GM12878 (cell line): Measurements from ENCODE around the gene STRBP. TPM values are rescaled to one million over a fixed set of nuclear protein-coding genes. Genes with fewer than 3 reads are reported as not detected.

Experiments used
- ATAC-seq: fragments of 200-7000 bp; cut with Tn5 transposase; 3 replicates; pipeline ENCODE4 v1.9.1; 2020; ENCODE audit warnings: mild to moderate bottlenecking, moderate library complexity
- BruUV-seq: library from RNA; stranded (reverse); fragments of 400-500 nt; replicated peaks from 2 replicates; lab custom pipeline; 2021; lab: Mats Ljungman, UMichigan
- CTCF ChIA-PET: fragments of 300-600 bp; sonication (Branson Sonifier 250); formaldehyde crosslinking; extraction: SDS; loops from one replicate; lab custom pipeline; 2021; ENCODE audit warnings: inconsistent platforms; lab: Yijun Ruan, JAX
- POLR2A ChIA-PET: fragments of 350-600 bp; formaldehyde crosslinking; extraction: SDS; loops from one replicate; lab custom pipeline; 2021; ENCODE audit warnings: inconsistent platforms; lab: Charles Lee
- RAD21 ChIA-PET: fragments of 300-600 bp; sonication (Branson Sonifier 250); formaldehyde crosslinking; loops from one replicate; lab custom pipeline; 2023; ENCODE audit warnings: antibody characterized with exemption; ENCODE audit not compliant: unreplicated experiment; lab: Charles Lee
- SMC1A ChIA-PET: fragments of 300-600 bp; sonication (Branson Sonifier 250); formaldehyde crosslinking; loops from one replicate; lab custom pipeline; 2023; ENCODE audit not compliant: unreplicated experiment, uncharacterized antibody; lab: Charles Lee
- DNase-seq: peaks from one replicate; pipeline ENCODE4 v3.0.0-alpha.2; 2011; ENCODE audit warnings: low read depth, low spot score
- FAIRE-seq: peaks from 3 replicates; lab custom pipeline; 2011; peaks lifted over from hg19 to GRCh38; lab: Jason Lieb, UNC
- H2AFZ ChIP-seq: 2 replicates; pipeline ENCODE4 v1.6.0; 2011; ENCODE audit warnings: low read depth, low read length, control low read depth; ENCODE audit not compliant: control insufficient read depth
- H3K27ac ChIP-seq: 2 replicates; pipeline ENCODE4 v1.5.1; 2011; ENCODE audit warnings: control low read depth; ENCODE audit not compliant: control insufficient read depth, insufficient read depth
- H3K27me3 ChIP-seq, 2 experiments: replicated peaks in 1 of 2; 2 replicates each; pipeline versions ENCODE4 v1.6.0 to v1.6.1; 2011; ENCODE audit warnings: low read length in 1 of 2; ENCODE audit not compliant: control insufficient read depth in 2 of 2, insufficient read depth in 2 of 2
- H3K36me3 ChIP-seq, 2 experiments: 2 replicates each; pipeline ENCODE4 v1.5.1; 2011; ENCODE audit warnings: low read length in 1 of 2; ENCODE audit not compliant: control insufficient read depth in 2 of 2, insufficient read depth in 2 of 2
- H3K4me1 ChIP-seq: 2 replicates; pipeline ENCODE4 v1.6.1; 2011; ENCODE audit warnings: mild to moderate bottlenecking, low read length, moderate library complexity, mixed read lengths; ENCODE audit not compliant: control insufficient read depth, insufficient read depth
- H3K4me2 ChIP-seq: 2 replicates; pipeline ENCODE4 v1.6.0; 2011; ENCODE audit warnings: control low read depth; ENCODE audit not compliant: control insufficient read depth, insufficient read depth
- H3K4me3 ChIP-seq: fragments of 200-600 bp; sonication (generic); 2 replicates; pipeline ENCODE4 v1.5.1; 2016
- H3K79me2 ChIP-seq: 2 replicates; pipeline ENCODE4 v1.6.0; 2011; ENCODE audit warnings: low read length; ENCODE audit not compliant: control insufficient read depth, insufficient read depth
- H3K9ac ChIP-seq: 2 replicates; pipeline ENCODE4 v1.8.0; 2011; ENCODE audit warnings: low read length, control low read depth, mixed read lengths; ENCODE audit not compliant: control insufficient read depth, insufficient read depth
- H3K9me3 ChIP-seq: replicated peaks from 3 replicates; pipeline ENCODE4 v1.5.1; 2011; ENCODE audit warnings: mild to moderate bottlenecking, low read length; ENCODE audit not compliant: control insufficient read depth, insufficient read depth
- H4K20me1 ChIP-seq: 2 replicates; pipeline ENCODE4 v1.6.0; 2011; ENCODE audit not compliant: control insufficient read depth, insufficient read depth
- BCL11A ChIP-seq: IDR thresholded peaks from 2 replicates; pipeline ENCODE4 v1.6.1; 2011; ENCODE audit warnings: low read depth, low read length
- EZH2 ChIP-seq: IDR thresholded peaks from 2 replicates; pipeline ENCODE4 v1.6.1; 2012; ENCODE audit warnings: low read depth, mild to moderate bottlenecking, control low read depth, inconsistent platforms, low read length, borderline replicate concordance; ENCODE audit not compliant: control insufficient read depth
- HDAC6 ChIP-seq: fragments of 200-600 bp; sonication (generic); IDR thresholded peaks from one replicate; pipeline ENCODE4 v1.8.0; 2017; ENCODE audit warnings: antibody characterized with exemption; ENCODE audit not compliant: unreplicated experiment
- KDM1A ChIP-seq: fragments of 200-600 bp; sonication (generic); IDR thresholded peaks from 2 replicates; pipeline ENCODE4 v1.6.1; 2016; ENCODE audit warnings: borderline replicate concordance
- NFYA ChIP-seq: IDR thresholded peaks from 2 replicates; pipeline ENCODE4 v1.6.1; 2011; ENCODE audit warnings: low read depth, mild to moderate bottlenecking, low read length, improper control_type of control experiment, borderline replicate concordance
- RCOR1 ChIP-seq: conservative IDR thresholded peaks from 2 replicates; pipeline ENCODE4 v1.6.1; 2012; ENCODE audit warnings: low read depth, low read length, improper control_type of control experiment
- SMC3 ChIP-seq: IDR thresholded peaks from 2 replicates; pipeline ENCODE4 v1.6.1; 2011; ENCODE audit warnings: low read length, improper control_type of control experiment, borderline replicate concordance
- TBL1XR1 ChIP-seq: IDR thresholded peaks from 2 replicates; pipeline ENCODE4 v1.6.1; 2012; ENCODE audit warnings: low read depth, low read length, improper control_type of control experiment
- USF2 ChIP-seq: IDR thresholded peaks from 2 replicates; pipeline ENCODE4 v1.6.1; 2011; ENCODE audit warnings: low read depth, low read length, improper control_type of control experiment, borderline replicate concordance
- WRNIP1 ChIP-seq: IDR thresholded peaks from 2 replicates; pipeline ENCODE4 v1.6.1; 2011; ENCODE audit warnings: low read depth, low read length, improper control_type of control experiment, borderline replicate concordance
- ZBED1 ChIP-seq: IDR thresholded peaks from 2 replicates; pipeline ENCODE4 v1.6.1; 2016; ENCODE audit warnings: borderline replicate concordance
- ZNF217 ChIP-seq: fragments of 450-650 bp; IDR thresholded peaks from 2 replicates; pipeline ENCODE4 v1.6.1; 2017; ENCODE audit warnings: antibody characterized with exemption, mild to moderate bottlenecking
- ZNF24 ChIP-seq: fragments of 450-650 bp; IDR thresholded peaks from 2 replicates; pipeline ENCODE4 v1.6.1; 2017; ENCODE audit warnings: antibody characterized with exemption, mild to moderate bottlenecking
- in situ Hi-C: fragments of 300-500 bp; cut with MboI; formaldehyde crosslinking; loops from 9 replicates; pipeline ENCODE4 v1.14.3; 2018; ENCODE audit warnings: mixed read lengths
- intact Hi-C: fragments of 100-400 bp; cut with micrococcal nuclease; formaldehyde crosslinking; loops from one replicate; pipeline ENCODE4 v1.14.2; 2022; ENCODE audit not compliant: unreplicated experiment
- polyA plus RNA-seq, 11 experiments: library from polyadenylated mRNA; depleted of rRNA in 4 of 11; unstranded in 6 of 11; stranded (reverse) in 5 of 11; fragments of >200 nt; fragmentation: Nextera tagmentation in 4 of 11; fragmentation: Illumina TruSeq in 1 of 11; extraction: Ambion mirVana in 4 of 11; extraction: Trizol in 1 of 11; gene quantifications; 1 replicate in 1 of 11; 2 replicates in 10 of 11; pipeline versions ENCODE4 v1.2.1 to v1.2.3, GENCODE V29; 2011 to 2016; ENCODE audit warnings: inconsistent platforms in 2 of 11, missing spikeins in 2 of 11, low read depth in 1 of 11
- total RNA-seq, 4 experiments: library from RNA; depleted of rRNA in 3 of 4; stranded (reverse); fragments of >200 nt in 3 of 4; fragmentation: Illumina TruSeq in 1 of 4; extraction: Trizol in 1 of 4; gene quantifications; 2 replicates each; pipeline versions ENCODE4 v1.2.1 to v1.2.3, GENCODE V29; 2013 to 2021

The STRBP gene
- total and polyA plus RNA-seq, 10 of the 15 experiments (the other 5 are each of a cell fraction or from before 2014, with no cell fraction given), result 31.0 to 96.8 (median 71.4) TPM

- peaks cover 1% of the 10 kb centered on the region; the same call in 1 of the 3 replicates for H3K9me3 ChIP-seq
- H2AFZ ChIP-seq, result no peak overlapping the region
- SMC1A ChIA-PET, result interaction anchor here (0.6 to 8.6 kb wide), 5 partner anchors 8 to 1463 kb away, joined by 3 to 83 read pairs (median 4); no protein-coding TSS in a partner anchor
- H3K4me1 ChIP-seq, result peaks cover 3% of the 10 kb centered on the region; the same call in 1 of the 2 replicates
- no peak overlapping the region for H3K27ac ChIP-seq
- no peaks in the 10 kb centered on the region; a peak in 1 of 4 replicates for H3K36me3 ChIP-seq
- FAIRE-seq, result no peak
- no peak overlapping the region for H3K9ac ChIP-seq
- no TSS peak for BruUV-seq
- H4K20me1 ChIP-seq, result no peaks in the 10 kb centered on the region; the same call in 1 of the 2 replicates
- POLR2A ChIA-PET, result no interaction called here
- no peak overlapping the region for H3K4me3 ChIP-seq
- H3K79me2 ChIP-seq, result peaks cover 79% of the 10 kb centered on the region
- RAD21 ChIA-PET, result interaction anchor here (0.7 to 1.4 kb wide), 3 partner anchors 8 to 98 kb away, joined by 3 to 4 read pairs (median 4); no protein-coding TSS in a partner anchor
- ATAC-seq, result no peak
- CTCF ChIA-PET, result interaction anchor here (0.9 to 1.9 kb wide), 3 partner anchors 9 to 14 kb away, joined by 3 to 7 read pairs (median 4); no protein-coding TSS in a partner anchor
- no peak overlapping the region for H3K4me2 ChIP-seq
- no peaks in the 10 kb centered on the region for H3K27me3 ChIP-seq
- intact Hi-C loops, result no loop called here
- in situ Hi-C loops, result no loop called here
- DNase-seq, result no peak
- TF ChIP-seq WRNIP1, result no peak
- no peak for TF ChIP-seq ZNF217
- no peak for TF ChIP-seq NFYA
- no peak for TF ChIP-seq HDAC6
- no peak for TF ChIP-seq BCL11A
- TF ChIP-seq KDM1A, result no peak
- TF ChIP-seq EZH2, result no peak
- TF ChIP-seq USF2, result no peak
- no peak for TF ChIP-seq SMC3
- TF ChIP-seq TBL1XR1, result no peak
- no peak for TF ChIP-seq ZNF24
- no peak for TF ChIP-seq RCOR1
- no peak for TF ChIP-seq ZBED1
These were observed 21.9 kb downstream of the STRBP start for GRCh38 chr9:123246534-123246933.
